Kidney epithelial cell (primary cell): ENCODE data around the gene DSTN. TPM values are rescaled to one million over a fixed set of nuclear protein-coding genes. Genes with fewer than 3 reads are reported as not detected.

Source experiments
- DNase-seq: peaks from one replicate; pipeline ENCODE4 v3.0.0-alpha.2; 2010; ENCODE audit warnings: low read depth
- H3K27me3 ChIP-seq: 2 replicates; pipeline ENCODE4 v1.6.0; 2011; ENCODE audit warnings: low read length; ENCODE audit not compliant: control insufficient read depth, insufficient read depth
- H3K36me3 ChIP-seq: 2 replicates; pipeline ENCODE4 v1.5.1; 2011; ENCODE audit warnings: low read length; ENCODE audit not compliant: control insufficient read depth, insufficient read depth
- H3K4me3 ChIP-seq: 2 replicates; pipeline ENCODE4 v1.5.1; 2011; ENCODE audit warnings: low read depth, mild to moderate bottlenecking, control low read depth, low read length
- CTCF ChIP-seq: IDR thresholded peaks from 2 replicates; pipeline ENCODE4 v1.5.1; 2011; ENCODE audit warnings: mild to moderate bottlenecking, moderate library complexity, low read length, control low read depth, inconsistent platforms; ENCODE audit not compliant: insufficient read depth, poor library complexity, severe bottlenecking
- total RNA-seq: library from RNA; depleted of rRNA; stranded (reverse); fragments of >200 nt; gene quantifications from 2 replicates; pipeline ENCODE4 v1.2.3, GENCODE V29; 2015

The DSTN gene
- total RNA-seq, 1 donor from 2014 or later = 255 TPM

GRCh38 chr20:17541996-17542395 lies 27.9 kb upstream of the DSTN start:
- TF ChIP-seq CTCF = no peak
- no peak for DNase-seq

GRCh38 chr20:17542481-17542880 lies 27.4 kb upstream of the DSTN start:
- Histone ChIP-seq H3K27me3 (no peaks in the 10 kb centered on the region), H3K4me3 (no peak overlapping the region), H3K36me3 (no peaks in the 10 kb centered on the region)
- no peak for TF ChIP-seq CTCF
- DNase-seq = no peak

More at GRCh38 chr20:17541996-17542395, 27.9 kb upstream of the DSTN start:
- no peaks in the 10 kb centered on the region for H3K36me3 ChIP-seq
- H3K27me3 ChIP-seq = no peaks in the 10 kb centered on the region
- no peak overlapping the region for H3K4me3 ChIP-seq

- TF ChIP-seq CTCF = no peak
- no peaks in the 10 kb centered on the region for H3K27me3 ChIP-seq
- no peak for DNase-seq
- no peaks in the 10 kb centered on the region for H3K36me3 ChIP-seq
- H3K4me3 ChIP-seq = no peak overlapping the region
These were observed 26.9 kb upstream of the DSTN start for GRCh38 chr20:17542993-17543412.

- no peaks in the 10 kb centered on the region for H3K27me3 ChIP-seq
- no peaks in the 10 kb centered on the region for H3K36me3 ChIP-seq
- DNase-seq = no peak
- no peak for TF ChIP-seq CTCF
- H3K4me3 ChIP-seq = no peak overlapping the region
These were observed 26.2 kb upstream of the DSTN start for GRCh38 chr20:17543531-17544131.

GRCh38 chr20:17545127-17545526 lies 24.7 kb upstream of the DSTN start:
- no peak for DNase-seq
- H3K4me3 ChIP-seq = no peak overlapping the region
- TF ChIP-seq CTCF = no peak
- H3K27me3 ChIP-seq = no peaks in the 10 kb centered on the region
- H3K36me3 ChIP-seq = no peaks in the 10 kb centered on the region

- TF ChIP-seq CTCF = no peak
- Histone ChIP-seq H3K36me3 (no peaks in the 10 kb centered on the region), H3K4me3 (no peak overlapping the region), H3K27me3 (no peaks in the 10 kb centered on the region)
- no peak for DNase-seq
These were observed 20.7 kb upstream of the DSTN start for GRCh38 chr20:17549131-17549530.
